A673 (cell line): Measurements from ENCODE around the gene RASA3.

Experiments used
- CTCF ChIP-seq: fragments of 300-800, 200-600 bp; sonication (generic); conservative IDR thresholded peaks from 2 replicates; pipeline ENCODE4 v1.5.1; 2017; ENCODE audit warnings: low read depth, mild to moderate bottlenecking, antibody characterized with exemption, low read length, moderate library complexity, mixed read lengths
- EZH2 ChIP-seq: fragments of 200-600 bp; sonication (generic); IDR thresholded peaks from 2 replicates; pipeline ENCODE4 v1.6.1; 2017; ENCODE audit warnings: borderline replicate concordance, low read depth, mild to moderate bottlenecking, mixed read lengths, antibody characterized with exemption, low read length; ENCODE audit not compliant: poor library complexity, severe bottlenecking

- TF ChIP-seq CTCF, result no peak
- TF ChIP-seq EZH2, result no peak
These were observed 60.0 kb downstream of the RASA3 start for GRCh38 chr13:114072421-114072820.
